Right ventricle myocardium superior (tissue), 1 donor: ENCODE measurements around the gene HYDIN. TPM values are rescaled to one million over a fixed set of nuclear protein-coding genes. Genes with fewer than 3 reads are reported as not detected.

Experiments used
- ATAC-seq: fragments of 200-7000 bp; cut with Tn5 transposase; one replicate; pipeline ENCODE4 v1.9.1; 2020; ENCODE audit warnings: mild to moderate bottlenecking; ENCODE audit not compliant: poor library complexity
- DNase-seq: peaks from one replicate; pipeline ENCODE4 v3.0.0-alpha.2; 2020
- intact Hi-C: fragments of 100-400 bp; cut with DNase I; formaldehyde crosslinking; loops from one replicate; pipeline ENCODE4 v1.11.2; 2022
- total RNA-seq: library from RNA; stranded (reverse); fragmentation: NEBNext Ultra II Directional; extraction: Animal tissue kit (Norgen Biotek cat#: 25700); gene quantifications from one replicate; pipeline ENCODE4 v1.2.1, GENCODE V29; 2021
- donor health status: DM: no; HTN: yes; CAD: no; lungs with severe emphysema.

The HYDIN gene
- total RNA-seq, 1 donor from 2014 or later, result 0.89 TPM

DNA sequence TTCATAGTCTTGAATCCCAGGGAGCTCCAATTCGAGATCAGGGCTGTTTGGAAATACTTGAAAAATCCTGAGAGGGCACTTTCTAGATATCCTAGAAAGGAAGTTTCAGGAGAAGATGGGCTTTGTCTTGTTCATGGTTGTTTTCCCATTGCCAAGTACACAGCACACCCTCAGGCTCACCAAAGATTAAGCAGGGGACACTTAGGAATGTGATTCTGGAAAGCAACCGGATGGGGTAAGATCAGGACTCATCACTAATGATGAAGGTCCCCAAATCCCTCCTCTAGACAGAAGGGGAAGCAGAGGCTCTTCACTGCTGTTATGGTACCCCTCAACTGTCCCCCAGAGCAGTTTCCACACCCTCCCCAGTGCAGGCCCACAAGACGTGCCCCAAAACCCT is 470.3 kb downstream of the HYDIN start:
- ATAC-seq, result no peak
- no peak for DNase-seq
- intact Hi-C loops, result no loop called here

DNA sequence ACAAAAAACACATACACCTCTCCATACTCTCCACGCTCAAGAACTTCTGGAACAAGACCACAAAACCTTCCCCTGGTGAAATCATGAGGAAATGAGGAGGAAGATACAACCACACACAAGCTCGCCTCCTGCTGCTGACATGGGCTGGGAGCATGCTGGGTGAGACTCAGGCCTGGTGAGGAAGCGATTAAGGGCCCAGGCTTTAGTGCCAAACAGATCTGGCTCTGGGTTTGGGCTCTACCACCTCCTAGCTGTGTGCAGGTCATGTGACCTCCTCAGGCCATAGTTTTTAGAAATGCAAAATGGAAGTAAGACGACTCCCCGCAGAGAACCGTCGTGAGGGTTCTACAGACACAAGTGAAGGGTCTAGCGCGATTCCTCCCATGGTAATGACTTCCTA is 470.9 kb downstream of the HYDIN start:
- intact Hi-C loops, result no loop called here
- ATAC-seq (no peak), DNase-seq (no peak)

DNA sequence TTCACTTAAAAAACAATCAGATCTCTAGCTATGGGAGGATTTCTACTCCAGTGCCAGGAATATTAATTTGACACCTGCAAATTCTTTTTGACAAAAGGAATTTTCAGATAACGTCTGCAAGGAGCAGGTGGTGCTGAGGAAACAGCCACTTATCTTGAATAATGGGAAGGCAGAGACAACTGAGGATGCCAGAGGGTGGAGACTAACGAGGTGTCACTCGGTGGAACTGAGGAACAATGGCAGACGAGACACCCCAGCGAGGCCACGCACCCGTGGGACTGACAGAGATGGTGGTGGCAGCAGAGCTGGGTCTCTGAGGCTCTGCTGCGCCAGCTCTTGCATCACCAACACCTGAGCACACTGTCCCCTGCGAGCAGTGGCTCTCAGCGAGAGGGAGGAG is 471.7 kb downstream of the HYDIN start:
- DNase-seq, result no peak
- no peak for ATAC-seq
- intact Hi-C loops, result no loop called here

Other genes with a start within 250 kb of the HYDIN start
- gene CMTR2, start 58.7 kb upstream of the HYDIN start, total RNA-seq, result 10.3 TPM
- 0.30 TPM for gene CALB2, start 128.0 kb upstream of the HYDIN start, total RNA-seq
- gene TLE7, start 211.3 kb upstream of the HYDIN start, total RNA-seq, result not detected
- gene ZNF23, start 231.5 kb upstream of the HYDIN start, total RNA-seq, result 5.1 TPM